NCI-H2029 treated with DMSO at 0.1 percent for 48 hours (cell line): ENCODE results near the gene ALOX5.

Source experiments
- DNase-seq: peaks from one replicate; lab custom pipeline; 2025; lab: John Stamatoyannopoulos, UW

ALOX5 gene

GRCh38 chr10:45443101-45444009, 69.3 kb downstream of the ALOX5 start:
- DNase-seq: no peak

- no peak for DNase-seq
These were observed 70.0 kb downstream of the ALOX5 start for GRCh38 chr10:45444022-45444421.

GRCh38 chr10:45444976-45445898, 71.2 kb downstream of the ALOX5 start:
- DNase-seq: no peak

GRCh38 chr10:45446858-45447257, 72.8 kb downstream of the ALOX5 start:
- no peak for DNase-seq

GRCh38 chr10:45447416-45447815, 73.4 kb downstream of the ALOX5 start:
- no peak for DNase-seq

- DNase-seq: no peak
These were observed 76.8 kb downstream of the ALOX5 start for GRCh38 chr10:45450866-45451265.

- DNase-seq: no peak
These were observed 77.4 kb downstream of the ALOX5 start for GRCh38 chr10:45451407-45451806.

- no peak for DNase-seq
These were observed 78.3 kb downstream of the ALOX5 start for GRCh38 chr10:45452268-45452667.

GRCh38 chr10:45452743-45453452, 78.9 kb downstream of the ALOX5 start:
- DNase-seq: no peak

GRCh38 chr10:45453639-45454255, 79.7 kb downstream of the ALOX5 start:
- no peak for DNase-seq

- DNase-seq: no peak
These were observed 80.2 kb downstream of the ALOX5 start for GRCh38 chr10:45454262-45454661.

- no peak for DNase-seq
These were observed 80.8 kb downstream of the ALOX5 start for GRCh38 chr10:45454859-45455258.

GRCh38 chr10:45456233-45456632, 82.2 kb downstream of the ALOX5 start:
- DNase-seq: no peak

- no peak for DNase-seq
These were observed 82.8 kb downstream of the ALOX5 start for GRCh38 chr10:45456822-45457221.

- no peak for DNase-seq
These were observed 83.5 kb downstream of the ALOX5 start for GRCh38 chr10:45457487-45457886.

GRCh38 chr10:45460235-45460878, 86.3 kb downstream of the ALOX5 start:
- no peak for DNase-seq

GRCh38 chr10:45461034-45461433, 87.0 kb downstream of the ALOX5 start:
- DNase-seq: no peak

- DNase-seq: no peak
These were observed 89.5 kb downstream of the ALOX5 start for GRCh38 chr10:45463244-45464116.

GRCh38 chr10:45464958-45465567, 91.0 kb downstream of the ALOX5 start:
- no peak for DNase-seq

GRCh38 chr10:45466784-45467183, 92.8 kb downstream of the ALOX5 start:
- no peak for DNase-seq
